ENCODE results near the gene MANBA.
A peak's percentile ranks its signal among the peaks of the same experiment; 100 is the strongest.

MANBA gene

GRCh38 chr4:102780476-102781144 lies 19.8 kb upstream of the MANBA start (continued):
- TF ChIP-seq ZNF449 (tag by site-specific recombination; IDR thresholded peaks at IDR 0.05) (no peak; the same call in 1 of the 2 replicates), ZNF26 (tag by site-specific recombination; IDR thresholded peaks at IDR 0.05) (no peak), ZNF521 (tag by site-specific recombination; IDR thresholded peaks at IDR 0.05) (no peak), ZNF555 (tag by site-specific recombination; conservative IDR thresholded peaks at IDR 0.05) (no peak), SP2 (tag by site-specific recombination; IDR thresholded peaks at IDR 0.05) (no peak), REPIN1 (tag by site-specific recombination; IDR thresholded peaks at IDR 0.05; ENCODE audit: low read depth) (no peak), ZNF274 (IDR thresholded peaks at IDR 0.05; ENCODE audit: low read length) (no peak), ZNF274 (tag by site-specific recombination; IDR thresholded peaks at IDR 0.05; ENCODE audit: borderline replicate concordance) (no peak), KLF8 (tag by site-specific recombination; IDR thresholded peaks at IDR 0.05) (peak; percentile 44; the same call in 1 of the 2 replicates), BCL6B (tag by site-specific recombination; IDR thresholded peaks at IDR 0.05) (no peak), ZNF548 (tag by site-specific recombination; IDR thresholded peaks at IDR 0.05) (no peak), ZNF645 (tag by site-specific recombination; IDR thresholded peaks at IDR 0.05) (no peak), ZNF747 (tag by site-specific recombination; IDR thresholded peaks at IDR 0.05) (no peak), ZBTB6 (tag by site-specific recombination; IDR thresholded peaks at IDR 0.05) (no peak), ZNF704 (tag by site-specific recombination; IDR thresholded peaks at IDR 0.05) (no peak), ZBTB11 (tag by site-specific recombination; conservative IDR thresholded peaks at IDR 0.05; ENCODE audit: low read depth) (no peak), ZNF423 (tag by site-specific recombination; IDR thresholded peaks at IDR 0.05) (no peak), ZNF768 (tag by site-specific recombination; IDR thresholded peaks at IDR 0.05) (no peak), ZNF140 (tag by site-specific recombination; IDR thresholded peaks at IDR 0.05) (no peak), SETDB1 (IDR thresholded peaks at IDR 0.05; ENCODE audit: insufficient read length, low read length) (peak; percentile 50), GFI1B (tag by site-specific recombination; IDR thresholded peaks at IDR 0.05) (no peak), ZNF223 (tag by site-specific recombination; IDR thresholded peaks at IDR 0.05) (no peak), ZNF560 (tag by site-specific recombination; IDR thresholded peaks at IDR 0.05; ENCODE audit: borderline replicate concordance) (no peak), ZNF366 (tag by site-specific recombination; conservative IDR thresholded peaks at IDR 0.05) (peak; percentile 91), ZNF10 (tag by site-specific recombination; IDR thresholded peaks at IDR 0.05) (peak; percentile 76), RBAK (tag by site-specific recombination; IDR thresholded peaks at IDR 0.05) (no peak), MZF1 (tag by site-specific recombination; IDR thresholded peaks at IDR 0.05; ENCODE audit: borderline replicate concordance) (no peak), HOXA7 (CRISPR knock-in tag; IDR thresholded peaks at IDR 0.05; ENCODE audit: borderline replicate concordance) (no peak), HOXD13 (CRISPR knock-in tag; IDR thresholded peaks at IDR 0.05; ENCODE audit: borderline replicate concordance) (no peak)
